IMR-90 (cell line): ENCODE data around the gene TXNDC11.

Experiments
- BHLHE40 ChIP-seq: fragments of 150-350 bp; IDR thresholded peaks from 2 replicates; pipeline ENCODE4 v1.6.1; 2016; ENCODE audit warnings: mild to moderate bottlenecking, low read depth, low read length
- CEBPB ChIP-seq: IDR thresholded peaks from 2 replicates; pipeline ENCODE4 v1.6.1; 2012; ENCODE audit warnings: low read depth, low read length, improper control_type of control experiment
- CTCF ChIP-seq: conservative IDR thresholded peaks from 2 replicates; pipeline ENCODE4 v1.5.1; 2012; ENCODE audit warnings: mild to moderate bottlenecking, low read depth, low read length, improper control_type of control experiment
- ELK1 ChIP-seq: fragments of 150-350 bp; IDR thresholded peaks from 2 replicates; pipeline ENCODE4 v1.6.1; 2016; ENCODE audit warnings: low read depth, mild to moderate bottlenecking, low read length, moderate library complexity, borderline replicate concordance
- MAZ ChIP-seq: IDR thresholded peaks from 2 replicates; pipeline ENCODE4 v1.6.1; 2012; ENCODE audit warnings: low read depth, mild to moderate bottlenecking, low read length, improper control_type of control experiment, moderate library complexity, borderline replicate concordance
- SMC3 ChIP-seq: fragments of 150-350 bp; IDR thresholded peaks from 2 replicates; pipeline ENCODE4 v1.6.1; 2016; ENCODE audit warnings: low read depth, mild to moderate bottlenecking, antibody characterized with exemption, low read length, moderate library complexity

- TF ChIP-seq CTCF (peak; percentile 10; the same call in 1 of the 2 replicates), CEBPB (no peak), ELK1 (no peak), MAZ (no peak), SMC3 (no peak), BHLHE40 (no peak)
Observed at GRCh38 chr16:11698271-11698689, 44.4 kb downstream of the TXNDC11 start.
